Gastrocnemius medialis (tissue), 4 donors: ENCODE results near the gene ARL3.

Experiments used
- CTCF ChIP-seq, 5 experiments: fragments of 450-650 bp in 3 of 5; fragments of 200-600 bp in 2 of 5; sonication (generic) in 2 of 5; IDR thresholded peaks in 4 of 5; conservative IDR thresholded peaks in 1 of 5; 1 replicate in 4 of 5; 2 replicates in 1 of 5; pipeline ENCODE4 v1.5.1; 2016 to 2019; ENCODE audit warnings: antibody characterized with exemption in 5 of 5, mild to moderate bottlenecking in 3 of 5, moderate library complexity in 3 of 5
- POLR2A ChIP-seq, 2 donors: fragments of 450-650 bp; IDR thresholded peaks; one replicate each; pipeline ENCODE4 v1.6.1; 2017; ENCODE audit warnings: antibody characterized with exemption in 2 of 2, mild to moderate bottlenecking in 2 of 2, moderate library complexity in 2 of 2

DNA sequence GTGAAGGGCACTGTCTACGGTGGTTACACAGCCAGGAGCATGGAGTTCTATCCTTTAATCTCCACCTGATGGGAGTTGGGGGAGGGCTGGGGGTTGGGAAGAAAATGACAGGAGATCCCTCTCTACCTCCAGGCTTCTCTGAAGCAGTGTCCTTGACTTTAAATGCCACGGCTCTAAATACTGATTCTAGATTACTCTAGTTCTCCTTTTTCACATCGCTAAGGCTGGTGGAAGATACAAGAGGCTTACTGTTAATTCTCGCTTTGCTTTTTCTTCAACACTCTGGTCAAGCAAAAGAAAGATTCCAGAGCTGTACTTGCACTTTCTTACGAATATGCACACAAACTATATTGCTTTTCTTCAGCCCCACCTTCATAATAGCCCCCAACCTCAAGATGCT lies 30.5 kb downstream of the ARL3 start:
- TF ChIP-seq CTCF (IDR thresholded peaks at IDR 0.05 in 4 of 5, conservative IDR thresholded peaks at IDR 0.05 in 1 of 5) (no peak), POLR2A (IDR thresholded peaks at IDR 0.05) (no peak)
